Neural cell (in vitro differentiated cells): ENCODE results near the gene MBTD1. TPM values are rescaled to one million over a fixed set of nuclear protein-coding genes. Genes with fewer than 3 reads are reported as not detected.

Source experiments
- H2AFZ ChIP-seq: fragments of 200-600, 300-800 bp; sonication (generic), shearing (Covaris generic); 2 replicates; pipeline ENCODE4 v1.6.0; 2014; ENCODE audit warnings: low read depth, mild to moderate bottlenecking, antibody characterized with exemption, low read length, moderate library complexity
- H3F3A ChIP-seq: fragments of 200-600 bp; shearing (Covaris generic); 2 replicates; pipeline ENCODE4 v1.6.1; 2016; ENCODE audit warnings: mild to moderate bottlenecking, moderate library complexity, mixed read lengths, antibody characterized with exemption, low read length; ENCODE audit not compliant: insufficient read depth, poor library complexity, severe bottlenecking
- H3K27ac ChIP-seq: fragments of 200-600, 300-800 bp; sonication (generic), shearing (Covaris generic); 2 replicates; pipeline ENCODE4 v1.5.1; 2014; ENCODE audit warnings: mild to moderate bottlenecking, low read length, moderate library complexity
- H3K27me3 ChIP-seq: fragments of 300-800, 200-600 bp; sonication (generic), shearing (Covaris generic); 2 replicates; pipeline ENCODE4 v1.6.0; 2014; ENCODE audit warnings: mild to moderate bottlenecking, low read depth, low read length, moderate library complexity; ENCODE audit not compliant: insufficient read depth
- H3K36me3 ChIP-seq: fragments of 300-800, 200-600 bp; sonication (generic), shearing (Covaris generic); 2 replicates; pipeline ENCODE4 v1.5.1; 2014; ENCODE audit warnings: mild to moderate bottlenecking, antibody characterized with exemption, low read length, moderate library complexity; ENCODE audit not compliant: insufficient read depth
- H3K4me2 ChIP-seq: fragments of 300-800, 200-600 bp; sonication (generic), shearing (Covaris generic); 2 replicates; pipeline ENCODE4 v1.6.0; 2014; ENCODE audit warnings: mild to moderate bottlenecking, low read length
- H3K4me3 ChIP-seq: fragments of 300-800, 200-600 bp; sonication (generic), shearing (Covaris generic); 2 replicates; pipeline ENCODE4 v1.5.1; 2014; ENCODE audit warnings: mild to moderate bottlenecking, low read length, moderate library complexity
- H3K79me2 ChIP-seq: fragments of 200-600 bp; shearing (Covaris generic); replicated peaks from 2 replicates; pipeline ENCODE4 v1.6.0; 2014; ENCODE audit warnings: mild to moderate bottlenecking, low read length, moderate library complexity; ENCODE audit not compliant: insufficient read depth
- H3K9ac ChIP-seq: fragments of 300-800, 200-600 bp; sonication (generic), shearing (Covaris generic); 2 replicates; pipeline ENCODE4 v1.6.1; 2016; ENCODE audit warnings: mild to moderate bottlenecking, low read length, mixed read lengths
- H3K9me2 ChIP-seq: fragments of 200-600 bp; shearing (Covaris generic); 2 replicates; pipeline ENCODE4 v1.6.1; 2016; ENCODE audit warnings: mild to moderate bottlenecking, low read length, mixed read lengths; ENCODE audit not compliant: insufficient read depth
- H3K9me3 ChIP-seq: fragments of 200-600, 300-800 bp; sonication (generic), shearing (Covaris generic); 2 replicates; pipeline ENCODE4 v1.6.1; 2016; ENCODE audit warnings: mild to moderate bottlenecking, mixed run types, low read length, moderate library complexity, mixed read lengths
- H4K20me1 ChIP-seq: fragments of 200-600 bp; shearing (Covaris generic); 2 replicates; pipeline ENCODE4 v1.6.1; 2016; ENCODE audit warnings: mild to moderate bottlenecking, mixed run types; ENCODE audit not compliant: insufficient read depth
- EP300 ChIP-seq: fragments of 450-650 bp; conservative IDR thresholded peaks from 2 replicates; pipeline ENCODE4 v1.6.1; 2014; ENCODE audit warnings: antibody characterized with exemption, mild to moderate bottlenecking, moderate library complexity; ENCODE audit not compliant: poor library complexity, severe bottlenecking
- EZH2 ChIP-seq: fragments of 200-600, 300-800 bp; shearing (Covaris generic), sonication (generic); IDR thresholded peaks from 2 replicates; pipeline ENCODE4 v1.6.1; 2014; ENCODE audit warnings: antibody characterized with exemption, low read length, borderline replicate concordance, mild to moderate bottlenecking; ENCODE audit not compliant: insufficient read depth, poor library complexity, severe bottlenecking
- MXI1 ChIP-seq: fragments of 450-650 bp; conservative IDR thresholded peaks from 2 replicates; pipeline ENCODE4 v1.6.1; 2014; ENCODE audit warnings: antibody characterized with exemption, mild to moderate bottlenecking; ENCODE audit not compliant: poor library complexity, severe bottlenecking
- POLR2AphosphoS5 ChIP-seq: IDR thresholded peaks from 2 replicates; pipeline ENCODE4 v1.6.1; 2012
- RAD21 ChIP-seq: fragments of 450-650 bp; conservative IDR thresholded peaks from 2 replicates; pipeline ENCODE4 v1.6.1; 2014; ENCODE audit warnings: antibody characterized with exemption, mild to moderate bottlenecking, moderate library complexity
- SMC3 ChIP-seq: fragments of 450-650 bp; conservative IDR thresholded peaks from 2 replicates; pipeline ENCODE4 v1.6.1; 2014; ENCODE audit warnings: antibody characterized with exemption, mild to moderate bottlenecking, moderate library complexity; ENCODE audit not compliant: poor library complexity
- TAF1 ChIP-seq: IDR thresholded peaks from 2 replicates; pipeline ENCODE4 v1.6.1; 2012; ENCODE audit warnings: low read depth
- polyA plus RNA-seq: library from polyadenylated mRNA; depleted of rRNA; stranded (reverse); fragments of >200 nt; gene quantifications from 2 replicates; pipeline ENCODE4 v1.2.3, GENCODE V29; 2014
- TF ChIP-seq, protein P1 (sequence below): fragments of 450-650 bp; IDR thresholded peaks from 2 replicates; pipeline ENCODE4 v1.5.1; 2014; ENCODE audit warnings: antibody characterized with exemption, mild to moderate bottlenecking, moderate library complexity; ENCODE audit not compliant: poor library complexity, severe bottlenecking
- TF ChIP-seq, protein P2 (sequence below): IDR thresholded peaks from 2 replicates; pipeline ENCODE4 v1.6.1; 2012; ENCODE audit warnings: borderline replicate concordance

MBTD1 gene
- polyA plus RNA-seq, 1 donor from 2014 or later, result 70.0 TPM

DNA sequence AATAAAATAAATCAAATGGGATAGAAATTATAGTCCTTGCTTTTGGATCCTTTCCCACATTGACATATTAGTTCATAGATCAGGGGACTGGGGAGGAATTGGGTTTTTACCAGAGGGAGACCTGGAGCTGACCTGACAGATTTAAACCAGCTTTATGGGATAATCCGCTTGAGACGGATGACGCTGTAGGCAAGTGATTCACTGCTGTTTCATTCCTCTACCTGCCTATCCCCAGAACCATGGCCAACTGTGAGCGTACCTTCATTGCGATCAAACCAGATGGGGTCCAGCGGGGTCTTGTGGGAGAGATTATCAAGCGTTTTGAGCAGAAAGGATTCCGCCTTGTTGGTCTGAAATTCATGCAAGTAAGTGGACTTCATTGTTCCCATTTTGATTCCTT is 104.4 kb downstream of the MBTD1 start (continued):
- TF ChIP-seq, protein P1, sequence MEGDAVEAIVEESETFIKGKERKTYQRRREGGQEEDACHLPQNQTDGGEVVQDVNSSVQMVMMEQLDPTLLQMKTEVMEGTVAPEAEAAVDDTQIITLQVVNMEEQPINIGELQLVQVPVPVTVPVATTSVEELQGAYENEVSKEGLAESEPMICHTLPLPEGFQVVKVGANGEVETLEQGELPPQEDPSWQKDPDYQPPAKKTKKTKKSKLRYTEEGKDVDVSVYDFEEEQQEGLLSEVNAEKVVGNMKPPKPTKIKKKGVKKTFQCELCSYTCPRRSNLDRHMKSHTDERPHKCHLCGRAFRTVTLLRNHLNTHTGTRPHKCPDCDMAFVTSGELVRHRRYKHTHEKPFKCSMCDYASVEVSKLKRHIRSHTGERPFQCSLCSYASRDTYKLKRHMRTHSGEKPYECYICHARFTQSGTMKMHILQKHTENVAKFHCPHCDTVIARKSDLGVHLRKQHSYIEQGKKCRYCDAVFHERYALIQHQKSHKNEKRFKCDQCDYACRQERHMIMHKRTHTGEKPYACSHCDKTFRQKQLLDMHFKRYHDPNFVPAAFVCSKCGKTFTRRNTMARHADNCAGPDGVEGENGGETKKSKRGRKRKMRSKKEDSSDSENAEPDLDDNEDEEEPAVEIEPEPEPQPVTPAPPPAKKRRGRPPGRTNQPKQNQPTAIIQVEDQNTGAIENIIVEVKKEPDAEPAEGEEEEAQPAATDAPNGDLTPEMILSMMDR, result no peak
- TF ChIP-seq RAD21, result no peak

DNA sequence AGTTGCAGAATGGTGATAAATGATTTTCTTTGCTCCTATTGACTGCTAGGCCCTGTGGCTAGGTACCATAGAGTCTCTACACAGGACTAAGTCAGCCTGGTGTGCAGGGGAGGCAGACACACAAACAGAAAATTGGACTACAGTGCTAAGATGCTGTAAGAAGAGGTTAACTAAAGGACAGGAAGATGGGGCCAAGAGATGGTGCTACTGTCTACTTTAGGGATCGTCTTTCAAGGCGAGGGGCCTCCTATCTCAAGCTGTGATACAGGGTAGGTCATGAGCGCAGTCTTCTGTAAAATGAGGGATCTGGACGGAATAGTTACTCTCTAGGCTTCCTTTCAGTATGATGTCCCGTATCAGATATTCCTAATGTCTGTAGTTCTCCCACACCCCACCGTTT is 105.7 kb downstream of the MBTD1 start:
- Histone ChIP-seq H3K27me3 (no peaks in the 10 kb centered on the region), H2AFZ (peak overlapping the region; percentile 84), H3F3A (no peaks in the 10 kb centered on the region), H3K9ac (peak overlapping the region; percentile 74), H3K79me2 (peaks cover 31% of the 10 kb centered on the region), H4K20me1 (no peaks in the 10 kb centered on the region), H3K4me2 (peak overlapping the region; percentile 95), H3K9me3 (no peaks in the 10 kb centered on the region), H3K36me3 (no peaks in the 10 kb centered on the region), H3K27ac (peak overlapping the region; percentile 71), H3K9me2 (no peaks in the 10 kb centered on the region), H3K4me3 (peak overlapping the region; percentile 79)
- TF ChIP-seq MXI1 (no peak), POLR2AphosphoS5 (no peak), TAF1 (no peak), RAD21 (no peak), EZH2 (no peak), SMC3 (no peak), EP300 (no peak)
- TF ChIP-seq, protein P1, result no peak
- TF ChIP-seq, protein P2, sequence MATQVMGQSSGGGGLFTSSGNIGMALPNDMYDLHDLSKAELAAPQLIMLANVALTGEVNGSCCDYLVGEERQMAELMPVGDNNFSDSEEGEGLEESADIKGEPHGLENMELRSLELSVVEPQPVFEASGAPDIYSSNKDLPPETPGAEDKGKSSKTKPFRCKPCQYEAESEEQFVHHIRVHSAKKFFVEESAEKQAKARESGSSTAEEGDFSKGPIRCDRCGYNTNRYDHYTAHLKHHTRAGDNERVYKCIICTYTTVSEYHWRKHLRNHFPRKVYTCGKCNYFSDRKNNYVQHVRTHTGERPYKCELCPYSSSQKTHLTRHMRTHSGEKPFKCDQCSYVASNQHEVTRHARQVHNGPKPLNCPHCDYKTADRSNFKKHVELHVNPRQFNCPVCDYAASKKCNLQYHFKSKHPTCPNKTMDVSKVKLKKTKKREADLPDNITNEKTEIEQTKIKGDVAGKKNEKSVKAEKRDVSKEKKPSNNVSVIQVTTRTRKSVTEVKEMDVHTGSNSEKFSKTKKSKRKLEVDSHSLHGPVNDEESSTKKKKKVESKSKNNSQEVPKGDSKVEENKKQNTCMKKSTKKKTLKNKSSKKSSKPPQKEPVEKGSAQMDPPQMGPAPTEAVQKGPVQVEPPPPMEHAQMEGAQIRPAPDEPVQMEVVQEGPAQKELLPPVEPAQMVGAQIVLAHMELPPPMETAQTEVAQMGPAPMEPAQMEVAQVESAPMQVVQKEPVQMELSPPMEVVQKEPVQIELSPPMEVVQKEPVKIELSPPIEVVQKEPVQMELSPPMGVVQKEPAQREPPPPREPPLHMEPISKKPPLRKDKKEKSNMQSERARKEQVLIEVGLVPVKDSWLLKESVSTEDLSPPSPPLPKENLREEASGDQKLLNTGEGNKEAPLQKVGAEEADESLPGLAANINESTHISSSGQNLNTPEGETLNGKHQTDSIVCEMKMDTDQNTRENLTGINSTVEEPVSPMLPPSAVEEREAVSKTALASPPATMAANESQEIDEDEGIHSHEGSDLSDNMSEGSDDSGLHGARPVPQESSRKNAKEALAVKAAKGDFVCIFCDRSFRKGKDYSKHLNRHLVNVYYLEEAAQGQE, result no peak
